ENCODE data around the gene PLEKHA7.

DNA sequence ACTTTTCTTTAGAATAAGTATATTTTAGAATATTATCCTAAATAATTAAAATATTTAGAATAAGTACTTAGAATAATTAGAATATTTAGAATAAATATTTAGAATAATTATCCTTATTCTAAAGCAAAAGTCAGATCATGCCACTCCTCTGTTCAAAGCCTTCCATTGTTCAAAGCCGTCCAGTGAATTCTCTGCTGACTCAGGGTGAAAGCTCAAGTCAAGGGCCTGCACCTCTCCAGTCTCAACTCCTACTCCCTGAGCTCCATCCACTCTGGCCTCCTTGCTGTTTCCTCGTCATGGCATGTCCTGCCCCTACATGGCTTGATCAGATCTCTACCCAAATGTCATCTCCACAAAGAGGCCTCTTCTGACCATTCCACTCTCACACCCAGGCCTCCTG, 30.0 kb downstream of the PLEKHA7 start:
- TF ChIP-seq, protein P1, sequence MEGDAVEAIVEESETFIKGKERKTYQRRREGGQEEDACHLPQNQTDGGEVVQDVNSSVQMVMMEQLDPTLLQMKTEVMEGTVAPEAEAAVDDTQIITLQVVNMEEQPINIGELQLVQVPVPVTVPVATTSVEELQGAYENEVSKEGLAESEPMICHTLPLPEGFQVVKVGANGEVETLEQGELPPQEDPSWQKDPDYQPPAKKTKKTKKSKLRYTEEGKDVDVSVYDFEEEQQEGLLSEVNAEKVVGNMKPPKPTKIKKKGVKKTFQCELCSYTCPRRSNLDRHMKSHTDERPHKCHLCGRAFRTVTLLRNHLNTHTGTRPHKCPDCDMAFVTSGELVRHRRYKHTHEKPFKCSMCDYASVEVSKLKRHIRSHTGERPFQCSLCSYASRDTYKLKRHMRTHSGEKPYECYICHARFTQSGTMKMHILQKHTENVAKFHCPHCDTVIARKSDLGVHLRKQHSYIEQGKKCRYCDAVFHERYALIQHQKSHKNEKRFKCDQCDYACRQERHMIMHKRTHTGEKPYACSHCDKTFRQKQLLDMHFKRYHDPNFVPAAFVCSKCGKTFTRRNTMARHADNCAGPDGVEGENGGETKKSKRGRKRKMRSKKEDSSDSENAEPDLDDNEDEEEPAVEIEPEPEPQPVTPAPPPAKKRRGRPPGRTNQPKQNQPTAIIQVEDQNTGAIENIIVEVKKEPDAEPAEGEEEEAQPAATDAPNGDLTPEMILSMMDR (IDR thresholded peaks at IDR 0.05), result no peak
- TF ChIP-seq POLR2A (IDR thresholded peaks at IDR 0.05) (no peak), POLR2AphosphoS5 (IDR thresholded peaks at IDR 0.05) (no peak)

Measured in breast epithelium (tissue), 3 donors.